ENCODE results near the gene ZNF407.

ZNF407 gene

DNA sequence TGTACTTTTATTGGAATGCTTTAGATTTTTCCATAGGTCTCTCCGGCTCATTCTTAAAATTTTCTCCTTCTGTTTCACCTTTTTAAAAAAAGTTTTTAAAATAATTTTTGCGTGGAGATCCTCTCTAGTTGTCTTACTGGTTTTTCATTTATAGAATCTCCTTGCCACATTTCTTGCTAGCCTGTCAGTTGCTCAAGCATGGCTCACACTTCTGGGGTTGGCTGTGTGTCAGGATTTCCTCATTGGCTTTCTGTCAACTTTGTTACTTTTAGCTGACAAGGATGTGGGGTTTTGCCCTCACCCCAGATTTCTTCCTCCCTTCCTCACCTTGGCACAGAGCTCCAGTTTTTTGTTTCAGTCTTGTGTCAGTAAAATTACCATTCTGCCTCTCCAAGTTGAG, 124.6 kb downstream of the ZNF407 start:
- no peak for DNase-seq (ENCODE audit: low spot score)

DNA sequence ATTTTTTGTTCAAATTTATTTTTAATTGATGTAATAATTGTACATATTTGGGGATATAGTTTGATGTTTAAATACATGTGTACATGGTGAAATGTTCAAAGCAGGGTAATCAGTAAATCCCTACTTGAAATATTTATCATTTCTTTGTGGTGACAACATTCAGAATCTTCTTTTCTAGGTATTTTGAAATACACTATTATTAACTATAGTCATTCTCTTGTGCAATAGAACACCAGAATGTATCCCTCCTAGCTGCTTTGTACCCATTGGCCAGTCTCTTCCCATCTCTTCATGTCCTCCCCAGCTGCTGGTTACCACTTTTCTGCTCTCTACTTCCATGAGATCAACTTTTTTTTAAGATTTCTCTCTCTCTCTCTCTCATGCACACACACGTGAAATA, 126.5 kb downstream of the ZNF407 start:
- no peak for DNase-seq (ENCODE audit: low spot score)

DNA sequence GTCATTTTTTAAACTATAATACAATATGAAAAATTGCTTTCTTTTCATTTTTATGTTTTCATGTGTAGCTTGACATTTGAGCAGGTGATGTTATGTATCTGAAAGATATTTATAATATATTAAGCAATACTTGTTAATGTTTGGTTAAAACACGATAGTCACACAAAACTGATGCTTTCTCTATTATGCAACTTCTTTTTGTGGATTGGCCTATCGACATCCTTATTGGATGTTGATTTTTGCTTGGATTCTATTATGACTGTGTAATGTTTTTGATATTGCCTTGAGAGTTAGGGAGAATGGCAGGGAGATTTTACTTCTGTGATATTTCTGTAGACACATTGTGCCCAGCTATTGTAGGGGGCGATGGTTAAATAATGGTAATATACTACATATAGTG, 128.0 kb downstream of the ZNF407 start:
- no peak for DNase-seq (ENCODE audit: low spot score)

DNA sequence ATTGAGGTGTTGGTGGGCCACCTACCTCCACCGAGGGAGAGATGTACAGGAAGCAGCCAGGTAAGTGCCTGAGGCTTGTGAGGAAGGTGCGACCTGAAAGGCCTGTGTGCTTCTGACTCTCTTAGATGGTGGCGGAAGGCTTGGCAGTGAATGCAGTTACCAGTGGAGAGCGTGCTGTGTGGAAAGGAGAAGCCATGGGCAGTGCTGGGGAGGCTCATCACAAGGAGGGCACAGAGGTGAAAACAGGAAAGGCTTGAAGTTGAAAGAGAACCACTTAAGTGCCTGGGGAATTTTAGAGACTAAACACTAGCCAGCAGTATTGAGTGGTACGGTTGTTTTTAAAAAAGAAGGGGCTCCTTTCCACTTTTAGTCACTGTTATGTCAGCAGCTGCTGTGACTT, 130.9 kb downstream of the ZNF407 start:
- DNase-seq (ENCODE audit: low spot score) = no peak

DNA sequence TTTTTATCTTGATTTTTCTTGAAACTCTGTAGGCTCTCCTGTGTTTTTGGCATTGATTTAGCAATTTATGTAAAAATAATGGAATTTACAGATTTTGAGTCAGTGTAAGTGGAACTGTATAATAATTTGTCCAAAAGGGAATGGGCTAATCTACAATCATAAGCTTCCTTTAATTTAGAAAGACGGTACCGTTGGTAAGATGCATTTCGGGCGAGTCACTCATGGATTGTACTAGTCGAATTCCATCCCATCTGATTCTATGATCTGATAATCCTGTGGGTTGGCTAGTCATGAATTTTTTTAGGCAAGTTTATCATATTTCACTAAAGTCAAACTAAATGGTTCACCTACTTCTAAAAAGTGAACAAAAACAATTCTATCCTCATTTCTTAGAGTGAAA, 133.4 kb downstream of the ZNF407 start:
- DNase-seq (ENCODE audit: low spot score) = no peak

GRCh38 chr18:74732380-74732779, 134.7 kb downstream of the ZNF407 start:
- no peak for DNase-seq (ENCODE audit: low spot score)

DNA sequence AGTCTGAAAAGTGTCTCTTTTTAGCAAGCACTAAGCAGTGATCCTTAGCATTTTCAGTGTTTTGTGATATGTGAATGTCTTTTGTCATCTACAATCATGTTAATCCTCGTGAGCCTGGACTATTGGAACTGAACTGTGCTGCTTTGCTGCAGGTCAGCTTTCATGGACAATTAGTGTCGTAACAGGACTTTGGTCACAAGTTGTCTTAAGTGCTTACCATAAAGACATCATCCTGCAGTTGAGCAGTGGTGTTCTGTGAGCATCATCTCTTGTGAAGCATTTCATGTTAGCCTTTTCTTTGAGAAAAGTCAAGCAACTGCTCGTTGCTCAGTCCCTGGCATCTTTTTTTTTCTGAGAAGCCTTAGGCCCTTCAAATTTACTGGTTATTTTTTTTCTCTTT, 135.9 kb downstream of the ZNF407 start:
- no peak for DNase-seq (ENCODE audit: low spot score)

GRCh38 chr18:74734013-74734444, 136.4 kb downstream of the ZNF407 start:
- no peak for DNase-seq (ENCODE audit: low spot score)

DNA sequence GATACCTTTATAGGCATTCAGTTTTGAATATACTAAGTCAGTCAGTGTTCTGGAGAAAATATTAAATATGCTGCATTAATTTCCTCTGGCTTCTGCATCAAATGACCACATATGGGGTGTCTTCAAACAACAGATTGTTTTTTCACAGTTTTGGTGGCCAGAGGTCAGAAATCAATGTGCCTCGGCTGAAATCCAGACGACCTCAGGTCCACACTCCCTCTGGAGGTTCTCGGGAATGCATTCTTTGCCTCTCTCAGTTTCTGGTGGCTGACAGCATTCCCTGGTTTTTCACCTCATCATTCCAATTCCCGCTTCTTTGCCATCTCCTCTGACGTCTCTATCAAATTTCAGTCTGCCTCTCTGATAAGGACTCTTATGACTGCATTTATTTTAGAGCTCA, 142.3 kb downstream of the ZNF407 start:
- DNase-seq (ENCODE audit: low spot score) = no peak

- no peak for DNase-seq (ENCODE audit: low spot score)
These were observed 145.0 kb downstream of the ZNF407 start for GRCh38 chr18:74742573-74743243.

GRCh38 chr18:74745633-74746403, 148.1 kb downstream of the ZNF407 start:
- no peak for DNase-seq (ENCODE audit: low spot score)

DNA sequence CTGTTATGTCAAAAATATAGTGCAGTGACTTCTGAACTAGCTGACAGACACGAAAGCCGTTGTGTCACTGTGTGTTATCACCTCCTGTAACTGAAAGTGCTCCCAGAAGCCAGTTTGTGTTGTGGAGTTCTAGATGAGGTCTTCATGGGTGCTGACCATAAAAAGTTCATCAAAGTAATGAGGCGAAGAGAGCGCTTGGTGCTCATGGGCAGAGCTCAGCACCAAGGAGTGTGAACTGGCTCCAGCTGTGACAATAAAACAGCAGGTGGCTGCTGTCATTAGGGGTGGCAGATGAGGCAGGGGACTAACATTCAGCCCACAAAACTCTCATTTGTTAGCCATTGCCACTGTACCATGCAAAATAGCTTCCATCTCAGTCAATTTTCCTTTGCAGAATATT, 151.1 kb downstream of the ZNF407 start:
- no peak for DNase-seq (ENCODE audit: low spot score)

DNA sequence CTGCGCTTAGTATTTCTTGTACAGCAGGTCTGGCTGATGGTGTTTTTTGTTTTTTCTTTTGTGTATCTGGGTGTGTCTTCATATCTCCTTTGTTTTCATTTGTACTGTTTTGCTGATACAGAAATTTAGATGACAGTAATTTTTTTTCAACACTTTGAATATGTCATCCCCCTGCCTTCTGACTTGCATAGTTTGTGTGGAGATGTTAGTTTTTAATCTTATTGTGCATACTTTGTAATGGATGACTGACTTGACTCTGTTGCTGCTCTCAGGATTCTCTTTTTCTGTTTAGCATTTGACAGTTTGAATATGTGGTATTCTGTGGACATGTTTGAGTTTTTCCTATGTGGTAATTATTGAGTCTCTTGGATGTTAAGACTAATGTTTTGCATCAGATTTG, 161.3 kb downstream of the ZNF407 start:
- DNase-seq (ENCODE audit: low spot score) = no peak

- no peak for DNase-seq (ENCODE audit: low spot score)
These were observed 162.4 kb downstream of the ZNF407 start for GRCh38 chr18:74760026-74760425.

DNA sequence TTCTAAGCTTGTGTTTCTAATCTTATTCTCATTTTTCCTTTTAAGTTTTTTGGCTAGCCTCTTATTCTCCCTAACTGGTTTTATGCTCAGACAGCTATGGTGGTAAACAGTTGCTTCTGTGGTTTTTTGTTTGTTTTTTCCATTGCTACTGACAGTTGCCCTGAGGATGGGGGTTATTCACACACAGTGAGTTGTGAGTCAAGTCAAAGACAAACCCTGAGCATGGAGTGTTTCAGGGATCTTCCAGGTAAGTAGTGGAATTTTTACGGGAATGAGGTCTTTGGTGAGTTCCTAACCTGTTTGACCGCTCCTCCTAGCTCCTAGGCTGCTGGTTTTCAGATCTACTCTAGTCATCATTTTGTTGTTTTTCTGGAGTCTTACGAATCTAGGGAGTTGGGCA, 162.8 kb downstream of the ZNF407 start:
- no peak for DNase-seq (ENCODE audit: low spot score)

DNA sequence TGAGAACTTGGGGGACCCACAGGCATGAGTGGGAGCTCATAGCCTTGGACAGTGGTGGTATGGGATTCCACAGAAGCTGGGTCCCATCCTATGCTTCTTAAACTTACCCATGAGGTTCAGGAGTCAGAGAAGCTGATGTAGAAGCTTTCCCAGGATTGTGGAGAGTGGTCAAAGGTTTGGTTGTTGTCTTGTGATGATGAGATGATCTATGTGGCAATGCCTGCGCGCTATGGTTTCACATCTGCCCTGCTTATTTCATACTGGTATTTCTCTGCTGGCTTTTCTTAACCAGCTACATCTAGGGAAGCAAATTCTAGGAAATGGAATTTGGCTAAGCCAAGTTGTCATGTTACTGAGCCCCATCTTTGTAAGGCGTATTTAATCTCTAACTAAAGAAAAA, 168.6 kb downstream of the ZNF407 start:
- DNase-seq (ENCODE audit: low spot score) = no peak

DNA sequence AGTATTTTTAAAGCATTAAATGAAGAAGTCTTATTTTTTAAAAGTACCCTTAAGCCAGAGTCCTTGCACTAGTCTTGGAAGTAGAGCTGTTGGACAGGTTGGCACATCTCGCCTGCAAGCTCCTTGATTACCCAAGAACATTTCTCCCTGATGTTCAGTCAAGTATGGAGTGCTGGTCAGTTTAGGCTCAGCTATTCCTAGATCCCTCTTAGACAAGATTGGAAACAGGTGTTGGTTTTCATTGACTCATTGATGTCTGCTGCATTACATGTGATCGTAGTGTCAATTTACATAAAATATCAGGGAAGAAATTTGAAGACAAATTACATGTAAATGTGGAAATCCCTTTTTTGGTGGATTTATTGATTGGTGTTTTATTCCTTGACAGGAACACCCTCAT, 170.4 kb downstream of the ZNF407 start:
- DNase-seq (ENCODE audit: low spot score) = no peak

- DNase-seq (ENCODE audit: low spot score) = no peak
These were observed 175.5 kb downstream of the ZNF407 start for GRCh38 chr18:74773171-74773624.

DNA sequence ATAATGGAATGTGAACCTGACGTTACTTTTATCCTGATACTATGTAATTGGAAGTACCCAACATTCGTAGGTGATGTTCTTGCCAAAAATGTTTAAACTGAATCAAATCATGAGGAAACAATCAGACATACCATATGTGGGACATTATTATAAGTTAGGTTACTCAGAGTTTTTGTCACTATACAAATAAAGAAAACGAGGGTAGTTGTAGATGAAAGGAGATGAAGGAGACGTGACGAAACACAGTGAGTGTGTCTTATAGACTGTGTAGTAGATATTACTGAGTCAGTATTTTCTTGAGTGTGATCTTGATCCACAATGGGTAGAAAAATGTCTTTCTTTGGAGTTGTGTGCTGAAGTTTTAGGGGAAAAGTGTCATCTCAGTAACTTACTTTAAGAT, 176.8 kb downstream of the ZNF407 start:
- no peak for DNase-seq (ENCODE audit: low spot score)

DNA sequence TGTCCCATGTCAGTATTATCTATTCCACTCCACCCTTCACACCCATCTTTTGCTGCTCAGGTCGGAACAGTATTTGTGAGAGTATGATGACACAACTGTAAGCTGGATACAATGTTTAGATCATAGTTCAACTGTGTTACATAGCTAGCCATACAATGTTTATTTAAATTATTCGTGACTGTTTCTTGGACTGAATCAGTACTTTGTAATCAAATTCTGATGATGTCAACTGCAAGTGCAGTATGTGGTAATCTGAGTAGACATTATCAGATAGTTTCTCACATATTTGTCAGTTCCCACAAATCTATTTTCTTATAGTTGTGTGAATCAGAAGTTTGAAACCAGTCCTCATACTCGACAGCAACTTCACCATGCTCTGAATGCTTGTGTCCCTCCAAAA, 177.6 kb downstream of the ZNF407 start:
- DNase-seq (ENCODE audit: low spot score) = no peak

DNA sequence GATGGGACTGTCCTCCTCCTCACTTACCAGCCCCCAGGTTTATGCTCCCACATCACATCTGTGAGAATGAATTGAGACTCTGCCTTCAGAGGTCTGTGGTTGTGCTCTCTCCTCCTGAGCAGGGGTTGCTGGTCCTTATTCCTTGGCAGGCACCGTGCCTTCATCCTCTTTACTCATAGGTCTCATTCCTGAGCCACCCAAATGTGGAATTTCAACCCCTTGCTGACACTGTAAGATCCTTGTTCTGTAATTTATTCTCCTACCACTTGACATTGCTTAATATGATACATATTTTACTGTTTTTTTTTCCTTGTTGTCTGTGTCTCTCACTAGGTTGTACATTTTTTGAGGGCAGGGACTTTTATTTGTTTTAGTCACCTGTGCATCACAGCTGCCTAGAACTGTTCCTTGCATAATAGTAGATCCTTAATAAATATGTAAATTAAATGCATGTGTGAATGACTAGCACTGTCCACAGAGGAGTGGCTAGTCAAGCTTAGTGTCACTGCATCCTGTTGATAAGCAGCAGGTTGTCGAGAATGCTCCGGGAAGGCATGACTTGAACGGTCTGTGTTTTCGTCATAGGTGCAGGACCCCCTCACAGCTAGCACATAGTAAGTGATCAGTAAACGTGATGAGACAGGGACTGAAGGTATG, 180.6 kb downstream of the ZNF407 start:
- no peak for DNase-seq (ENCODE audit: low spot score)

DNA sequence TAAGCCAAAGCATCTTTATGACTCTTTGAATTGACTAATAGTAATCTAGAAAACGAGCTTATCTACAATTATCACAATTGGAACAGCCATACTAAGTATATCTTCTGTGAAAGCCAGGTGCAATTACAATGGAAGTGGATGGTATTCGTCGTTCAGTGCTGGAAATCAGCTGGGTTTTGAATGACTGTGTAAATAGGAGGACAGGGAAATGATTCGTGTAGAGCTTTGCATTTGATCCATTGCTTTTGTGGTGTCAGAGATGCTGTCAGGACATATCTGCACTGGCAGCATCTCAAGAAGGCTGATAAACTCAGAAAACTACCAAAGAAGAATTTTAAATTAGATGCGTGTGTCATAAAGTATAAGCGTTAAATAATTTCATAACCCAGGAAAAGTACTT, 187.1 kb downstream of the ZNF407 start:
- no peak for DNase-seq (ENCODE audit: low spot score)

DNA sequence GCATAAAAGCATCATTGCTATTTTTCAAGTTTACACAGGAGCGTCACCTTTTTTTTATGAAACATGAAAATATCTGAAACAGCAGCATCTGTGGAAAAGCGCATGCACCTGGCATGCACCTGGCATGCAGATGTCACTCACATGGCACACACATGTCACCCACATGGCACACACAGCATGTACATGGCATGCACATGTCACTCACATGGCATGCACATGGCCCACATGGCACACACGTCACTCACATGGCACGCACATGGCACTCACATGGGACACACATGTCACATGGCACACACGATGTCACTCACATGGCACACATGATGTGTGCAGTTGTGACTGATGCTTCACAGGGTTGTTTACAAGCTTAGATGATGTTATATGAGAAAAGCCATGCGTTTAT, 188.0 kb downstream of the ZNF407 start:
- DNase-seq (ENCODE audit: low spot score) = no peak
